HG03064 (cell line): ENCODE results near the gene GNG14.
"Not testable (repeated sequence)": the region's sequence is repeated elsewhere in the genome, so short reads cannot be mapped to it uniquely, and the experiment has no call there.

Experiments
- ATAC-seq: cut with Tn5 transposase; IDR thresholded peaks from one replicate; pipeline ENCODE4 v1.9.1; 2021; ENCODE audit warnings: low read depth; ENCODE audit not compliant: unreplicated experiment

Gene GNG14

DNA sequence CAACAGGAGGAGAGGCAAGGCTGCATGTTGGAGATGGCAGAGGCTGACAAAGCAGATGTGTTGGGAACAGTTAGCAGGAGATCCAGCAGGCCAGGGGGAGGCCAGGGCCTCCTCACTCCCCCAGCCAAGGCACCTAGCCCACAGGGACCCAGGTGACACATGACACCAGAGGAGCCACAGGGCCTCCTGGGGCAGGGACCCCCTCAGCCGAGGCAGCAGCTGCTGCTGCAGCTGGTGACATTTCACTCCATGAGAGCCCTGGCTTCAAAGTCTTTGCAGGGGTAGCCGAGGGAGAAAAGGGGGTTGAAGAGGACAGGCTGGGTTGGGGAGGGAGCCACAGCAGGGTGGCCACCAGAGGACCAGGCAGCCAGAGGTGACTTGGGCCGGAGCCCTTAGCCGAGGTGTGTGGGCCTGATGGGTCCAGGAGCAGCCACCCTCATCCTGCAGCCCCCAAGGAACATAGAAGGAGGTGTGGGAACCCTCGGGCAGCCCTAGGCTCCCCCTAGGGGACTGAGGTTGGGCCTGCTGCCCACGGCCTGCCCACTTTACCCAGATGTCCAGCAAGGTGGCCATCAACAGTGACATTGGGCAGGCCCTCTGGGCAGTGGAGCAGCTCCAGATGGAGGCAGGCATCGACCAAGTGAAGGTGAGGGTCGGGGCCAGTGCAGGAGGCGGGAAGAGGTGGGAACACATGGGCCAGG lies at the start of gene GNG14:
Gene GNG14, plus strand, starts transcription at position 503 of the 701 bp plus-strand sequence. Its CDS starts 51 bp downstream, at position 554.
- ATAC-seq, result no peak

GRCh38 chr19:12638611-12639182 lies 49.1 kb upstream of the GNG14 start:
- ATAC-seq, result no peak

GRCh38 chr19:12639901-12640613 lies 47.7 kb upstream of the GNG14 start:
- ATAC-seq, result no peak

DNA sequence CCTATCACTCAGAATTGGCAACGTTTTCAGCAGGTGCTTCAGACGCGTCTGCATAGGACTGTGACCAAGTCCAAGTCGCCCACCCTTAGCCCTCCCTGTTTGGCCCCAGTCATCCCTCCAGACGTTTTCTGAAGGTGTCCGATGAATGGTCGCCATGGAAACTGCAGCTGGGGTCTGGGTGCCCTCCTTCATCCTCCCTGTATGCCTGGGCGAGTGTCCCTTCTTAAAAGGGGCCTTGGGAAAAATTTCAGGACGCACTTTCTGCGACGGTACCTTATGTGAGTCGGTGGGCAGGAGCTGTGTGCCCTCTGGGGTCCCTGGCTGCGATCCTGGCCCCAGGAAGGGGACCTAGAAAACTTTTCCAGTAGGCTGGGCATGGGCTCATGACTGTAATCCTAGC lies 46.3 kb upstream of the GNG14 start:
- ATAC-seq, result no peak

DNA sequence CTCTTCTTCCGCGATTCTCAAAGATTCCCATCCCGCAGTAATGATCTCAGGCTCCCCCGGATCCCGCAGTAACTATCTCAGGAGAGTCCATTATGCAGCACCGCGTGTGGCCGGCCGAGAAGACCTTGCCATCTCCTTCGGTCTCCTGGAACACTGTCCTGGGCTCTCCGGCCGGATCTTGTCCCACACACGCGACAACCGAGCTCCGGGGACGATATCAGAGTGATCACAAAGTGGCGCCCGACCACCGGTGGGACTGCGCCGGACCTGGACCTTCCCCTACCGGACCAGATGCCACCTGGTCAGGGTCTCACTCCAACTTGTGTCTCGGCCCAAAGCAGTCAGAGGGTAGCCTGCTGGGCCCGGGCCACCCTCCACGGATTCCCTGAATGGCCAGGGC lies 45.3 kb upstream of the GNG14 start:
- ATAC-seq, result no peak

GRCh38 chr19:12643716-12644115 lies 44.1 kb upstream of the GNG14 start:
- not testable (repeated sequence) for ATAC-seq

DNA sequence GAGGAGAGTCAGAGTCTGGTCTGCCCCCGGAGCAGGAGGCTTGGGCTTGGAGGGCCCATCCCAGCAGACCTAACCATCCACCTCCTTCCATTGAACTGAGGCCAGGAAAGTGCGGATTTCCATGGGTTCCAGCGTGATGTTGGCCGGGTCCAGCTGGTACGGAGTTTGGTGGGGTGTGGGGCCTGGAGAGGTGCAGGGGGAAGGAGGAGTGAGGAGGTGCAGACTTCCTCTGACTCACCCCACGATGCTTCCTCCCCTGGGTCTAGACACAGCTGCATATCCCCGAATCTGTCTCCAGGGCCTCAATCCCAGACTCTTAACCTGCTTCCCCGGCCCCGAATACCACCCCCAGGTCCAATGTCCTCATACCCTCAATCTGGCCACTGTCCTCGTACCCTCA lies 41.2 kb upstream of the GNG14 start:
- ATAC-seq, result no peak

GRCh38 chr19:12647047-12647446 lies 40.8 kb upstream of the GNG14 start:
- ATAC-seq, result no peak

DNA sequence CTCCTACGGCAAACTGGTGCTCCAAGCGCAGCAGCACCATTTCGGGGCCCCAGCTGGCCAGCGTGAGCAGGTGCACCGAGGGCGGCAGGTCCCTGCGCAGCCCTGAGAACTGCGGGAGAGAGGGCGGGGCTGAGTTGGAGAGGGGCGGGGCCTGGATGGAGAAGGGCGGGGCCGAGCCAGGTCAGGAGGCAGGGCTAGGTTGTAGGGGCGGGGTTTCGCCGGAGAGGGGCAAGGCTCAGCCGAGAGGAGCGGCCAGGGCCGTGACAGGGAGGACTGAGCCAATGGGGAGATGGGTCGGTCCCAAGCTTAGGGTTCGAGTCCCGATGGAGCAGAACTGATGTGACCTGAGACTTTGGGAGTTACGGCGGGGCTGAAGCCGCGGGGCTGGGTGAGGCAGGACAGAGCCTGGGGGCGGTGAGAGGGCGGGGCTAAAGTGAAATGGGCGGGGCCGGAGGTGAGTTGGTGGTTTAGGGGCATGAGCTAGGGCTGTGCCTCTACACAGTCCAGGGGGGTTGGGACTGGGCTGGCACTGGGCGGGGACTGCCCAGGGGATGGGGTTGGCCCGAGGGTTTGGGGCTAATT lies 40.2 kb upstream of the GNG14 start:
- no peak for ATAC-seq

DNA sequence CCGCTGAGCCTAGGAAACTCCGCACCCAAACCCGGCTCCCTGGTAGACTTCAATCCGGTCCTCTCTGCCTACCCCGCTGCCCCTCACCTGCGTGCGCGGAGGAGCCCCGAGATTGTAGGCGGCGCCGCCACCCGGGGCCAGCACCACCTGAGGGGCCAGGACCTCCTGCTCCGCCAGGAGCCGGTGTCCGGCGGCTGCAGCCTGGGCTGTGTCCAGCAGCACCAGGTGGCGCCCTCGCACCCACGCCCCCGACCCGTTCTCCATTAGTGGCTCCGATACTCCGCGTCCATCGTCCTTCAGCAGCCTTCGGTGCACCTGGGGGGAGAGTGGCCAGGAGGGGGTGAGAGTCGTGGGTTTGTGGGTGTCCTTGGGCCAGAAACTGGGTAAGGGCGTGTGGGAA lies 39.7 kb upstream of the GNG14 start:
- ATAC-seq, result no peak

DNA sequence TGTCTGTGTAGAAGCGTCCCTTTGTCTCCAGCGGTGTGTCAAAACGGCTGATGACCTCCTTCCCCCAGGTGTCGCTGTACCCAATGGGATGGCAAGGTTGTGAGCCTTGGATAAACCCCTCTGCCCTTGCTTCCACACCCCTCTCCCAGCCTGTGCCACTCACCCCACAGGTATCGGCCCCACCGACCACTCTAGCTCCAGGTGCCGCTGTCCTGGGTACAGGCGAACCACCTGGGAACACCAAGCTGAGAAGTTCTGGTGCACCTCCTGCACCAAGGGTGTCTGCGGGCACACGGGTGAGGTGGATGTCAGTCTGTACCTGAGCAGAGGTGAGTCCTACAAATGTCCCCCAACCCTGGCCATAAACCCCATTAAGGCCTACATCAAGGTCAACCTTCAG lies 37.9 kb upstream of the GNG14 start:
- no peak for ATAC-seq

DNA sequence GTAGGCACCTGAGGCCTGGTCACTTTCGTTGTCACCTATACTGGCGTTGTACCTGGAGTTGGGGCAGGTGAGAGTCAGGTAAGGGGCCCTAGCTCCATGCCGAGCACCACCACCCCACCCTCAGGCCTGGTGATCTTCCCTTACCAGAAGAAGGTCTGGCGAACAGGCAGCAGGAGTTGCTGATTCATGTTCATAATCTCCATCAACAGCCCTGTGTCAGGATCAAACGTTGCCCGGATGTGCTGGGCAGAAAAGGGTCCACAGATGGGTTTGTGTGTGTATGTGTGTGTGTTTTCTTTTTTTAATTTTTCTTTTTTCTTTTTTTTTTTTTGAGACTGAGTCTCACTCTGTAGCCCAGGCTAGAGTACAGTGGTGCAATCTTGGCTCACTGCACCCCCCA lies 35.6 kb upstream of the GNG14 start:
- ATAC-seq, result no peak

DNA sequence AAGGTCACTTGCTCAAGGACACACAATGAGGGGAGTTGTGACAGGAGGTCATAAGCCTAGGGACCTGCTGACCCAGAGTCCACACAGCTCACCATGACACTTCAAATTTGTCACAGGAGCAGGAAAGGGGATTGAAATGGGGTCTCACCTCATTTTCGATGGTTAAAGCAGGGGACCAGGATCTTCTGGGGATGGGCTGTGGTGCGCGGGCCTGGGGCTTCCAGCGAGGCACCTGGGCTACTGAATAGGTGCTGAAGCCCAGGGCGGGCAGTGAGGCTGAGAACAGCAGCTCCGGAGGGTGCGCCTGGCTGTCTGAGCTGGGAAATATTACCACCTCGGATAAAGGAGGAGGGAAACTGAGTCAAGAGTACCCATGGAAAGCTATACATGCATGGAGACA lies 32.3 kb upstream of the GNG14 start:
- no peak for ATAC-seq

DNA sequence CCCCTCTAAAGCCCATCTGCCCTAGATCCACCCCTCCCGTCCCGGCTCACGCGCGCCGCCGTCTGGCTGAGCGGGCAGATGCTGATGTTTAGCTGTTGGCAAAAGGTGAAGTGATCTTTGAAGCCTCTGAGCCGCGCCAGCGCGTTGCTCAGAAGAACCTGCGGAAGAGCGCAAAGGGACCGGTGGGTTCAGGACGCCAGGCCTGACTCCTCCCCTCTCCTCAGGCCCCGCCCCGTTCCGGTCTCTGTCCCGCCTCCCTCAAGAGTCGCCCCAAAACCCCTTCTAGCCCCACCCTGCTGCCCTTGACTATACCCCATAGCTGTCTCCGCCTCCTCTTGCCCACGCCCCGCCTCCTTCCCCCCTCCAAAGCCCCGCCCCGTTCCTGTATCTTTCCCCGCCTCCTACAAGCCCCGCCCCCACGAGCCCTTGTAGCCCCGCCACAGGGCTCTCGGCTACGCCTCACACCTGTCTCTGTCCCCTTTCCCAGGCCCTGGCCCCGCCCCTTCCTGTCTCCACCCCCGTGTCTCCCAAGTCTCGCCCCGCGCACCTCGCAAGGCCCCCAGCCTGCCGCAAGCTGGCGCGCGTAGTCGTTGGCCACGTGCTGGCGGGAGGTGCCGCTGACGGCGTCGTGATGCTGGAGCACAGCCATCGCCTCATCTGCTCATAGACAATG lies 30.8 kb upstream of the GNG14 start:
- ATAC-seq, result no peak

GRCh38 chr19:12657966-12658365 lies 29.8 kb upstream of the GNG14 start:
- no peak for ATAC-seq

GRCh38 chr19:12660980-12661379 lies 26.8 kb upstream of the GNG14 start:
- ATAC-seq, result no peak

- ATAC-seq, result no peak
These were observed 23.2 kb upstream of the GNG14 start for GRCh38 chr19:12664406-12665280.

DNA sequence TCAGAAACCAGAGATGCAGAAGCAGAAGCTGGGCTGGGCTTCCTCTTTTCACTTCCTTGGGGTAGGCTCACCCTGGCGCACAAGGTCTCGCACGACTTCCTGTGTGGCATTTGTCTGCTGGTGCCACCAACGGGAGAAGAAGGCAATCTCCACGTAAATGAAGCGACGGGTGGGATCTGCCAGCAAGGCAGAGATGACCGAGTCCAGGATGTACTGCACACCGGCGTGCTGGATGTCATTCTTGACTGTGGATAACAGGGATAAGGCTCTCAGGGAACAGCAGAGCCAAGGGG lies 22.6 kb upstream of the GNG14 start:
- no peak for ATAC-seq

DNA sequence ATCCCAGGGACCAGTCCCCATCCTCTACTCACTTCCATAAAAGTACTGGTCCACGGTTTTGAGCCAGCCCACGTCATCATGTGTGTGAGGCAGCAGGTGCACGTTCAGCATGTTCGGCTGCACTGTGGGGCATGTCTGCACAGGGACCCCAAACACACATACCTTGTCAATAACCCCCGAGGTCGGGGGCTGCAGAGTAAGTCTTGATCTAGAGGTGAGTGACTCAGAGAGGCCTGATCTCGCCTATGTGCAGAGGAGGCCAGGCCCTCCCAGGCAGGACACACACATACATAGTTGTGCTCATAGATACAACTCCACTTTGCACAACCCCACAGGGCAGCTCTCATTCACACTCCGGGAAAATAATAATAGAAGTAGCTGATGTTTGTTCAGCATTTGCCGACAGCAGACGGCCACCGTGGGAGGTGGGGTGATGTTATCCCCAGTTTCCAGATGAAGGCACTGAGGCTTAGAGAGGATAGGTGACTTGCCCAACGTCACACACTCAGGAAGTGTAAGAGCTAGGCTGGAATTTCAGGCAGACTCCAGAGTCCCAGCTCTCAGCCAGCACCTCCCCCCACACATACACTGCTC lies 22.0 kb upstream of the GNG14 start:
- no peak for ATAC-seq
